Stomach smooth muscle (tissue), 2 donors: ENCODE measurements around the gene SOHLH1.
"Not testable (repeated sequence)": the region's sequence is repeated elsewhere in the genome, so short reads cannot be mapped to it uniquely, and the experiment has no call there.

Experiments
- H3K27ac ChIP-seq: one replicate; pipeline ENCODE4 v1.7.0; 2013; ENCODE audit warnings: mild to moderate bottlenecking, low read length, inconsistent platforms
- H3K27me3 ChIP-seq, 2 donors: one replicate each; pipeline ENCODE4 v1.7.0; 2013; ENCODE audit warnings: low read length in 2 of 2; ENCODE audit not compliant: insufficient read depth in 2 of 2, control insufficient read depth in 1 of 2
- H3K36me3 ChIP-seq, 2 donors: one replicate each; pipeline ENCODE4 v1.7.0; 2013; ENCODE audit warnings: low read length in 2 of 2; ENCODE audit not compliant: control insufficient read depth in 2 of 2, insufficient read depth in 2 of 2
- H3K4me1 ChIP-seq: one replicate; pipeline ENCODE4 v1.7.0; 2013; ENCODE audit warnings: low read length; ENCODE audit not compliant: control insufficient read depth, insufficient read depth
- H3K4me3 ChIP-seq, 2 donors: one replicate each; pipeline ENCODE4 v1.7.0; 2013; ENCODE audit warnings: low read length in 2 of 2
- H3K9ac ChIP-seq, 2 donors: one replicate each; pipeline ENCODE4 v1.7.0; 2013; ENCODE audit warnings: low read length in 2 of 2, mild to moderate bottlenecking in 1 of 2
- H3K9me3 ChIP-seq, 2 donors: one replicate each; pipeline ENCODE4 v1.7.0; 2013; ENCODE audit warnings: low read length in 2 of 2; ENCODE audit not compliant: control insufficient read depth in 2 of 2
- donor health status: healthy.
- donor health status: Pancreatic carcinoma.

Gene SOHLH1

DNA sequence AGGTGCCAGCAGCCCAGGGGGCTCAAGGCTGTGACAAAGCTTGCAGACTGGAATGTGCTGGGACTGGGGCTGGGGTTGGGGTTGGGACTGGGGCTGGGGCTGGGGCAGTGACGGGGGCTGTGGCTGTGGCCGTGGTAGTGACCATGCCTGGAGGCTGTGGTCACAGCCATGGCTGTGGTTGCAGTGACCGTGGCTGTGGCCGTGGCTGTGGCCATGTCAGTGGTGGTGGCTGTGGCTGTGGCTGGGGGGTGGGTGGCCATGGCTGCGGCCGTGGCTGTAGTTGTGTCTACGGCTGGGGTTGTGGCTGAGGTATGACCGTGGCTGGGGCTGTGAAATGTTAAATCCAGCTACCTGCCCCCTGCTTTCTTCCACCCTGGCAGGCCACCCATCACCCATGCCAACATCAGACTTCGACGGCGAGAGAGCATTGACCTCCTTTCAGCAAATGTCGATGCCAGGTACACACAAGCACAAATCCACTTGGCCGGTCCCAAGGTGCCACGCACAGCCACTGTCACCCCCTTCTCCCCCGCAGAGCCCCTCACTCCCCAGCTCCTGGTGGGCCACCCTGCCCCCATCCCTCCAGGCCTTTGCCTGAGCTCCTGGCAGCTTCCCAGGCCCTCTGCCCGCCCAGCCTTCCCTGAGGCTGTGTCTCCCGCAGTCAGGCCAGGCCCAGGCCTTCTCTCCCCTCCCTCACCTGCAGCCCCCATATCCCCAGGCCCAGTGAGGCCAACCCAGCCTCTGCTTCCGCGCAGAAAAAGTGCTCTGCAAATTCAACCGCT lies 20.9 kb downstream of the SOHLH1 start:
- Histone ChIP-seq H3K36me3 (no peaks in the 10 kb centered on the region), H3K9me3 (no peaks in the 10 kb centered on the region), H3K9ac (no peak overlapping the region), H3K27ac (no peak overlapping the region), H3K4me1 (no peaks in the 10 kb centered on the region), H3K4me3 (no peak overlapping the region), H3K27me3 (peaks cover 3 to 4% of the 10 kb centered on the region in 2 donors)

DNA sequence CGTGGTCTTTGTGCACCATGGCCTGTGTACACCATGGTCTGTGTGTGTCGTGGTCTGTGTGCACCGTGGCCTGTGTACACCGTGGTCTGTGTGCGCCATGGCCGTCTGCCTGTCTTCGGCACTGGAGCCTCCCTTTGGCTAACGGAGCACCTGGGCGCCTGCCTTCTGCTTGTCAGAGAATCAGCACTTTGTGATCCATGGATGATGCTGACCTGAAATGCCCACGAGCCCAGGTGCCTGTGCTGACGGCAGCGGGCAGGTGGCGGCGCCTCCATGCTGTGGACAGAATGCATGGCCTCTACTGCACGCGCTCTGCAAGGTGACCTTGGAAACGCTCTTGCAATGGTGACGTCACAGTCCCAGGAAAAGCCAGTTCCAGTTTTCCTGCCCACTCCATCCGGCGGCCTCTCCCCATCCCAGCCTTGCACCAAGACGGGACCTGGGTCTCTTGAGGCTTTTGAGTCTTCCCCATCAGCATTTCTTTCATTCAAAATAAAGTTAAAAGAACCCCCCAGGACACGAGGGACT lies 21.6 kb downstream of the SOHLH1 start:
- Histone ChIP-seq H3K27me3 (peaks cover 3 to 5% of the 10 kb centered on the region in 2 donors), H3K9ac (no peak overlapping the region), H3K4me3 (no peak overlapping the region), H3K36me3 (no peaks in the 10 kb centered on the region), H3K9me3 (no peaks in the 10 kb centered on the region), H3K27ac (no peak overlapping the region), H3K4me1 (no peaks in the 10 kb centered on the region)

DNA sequence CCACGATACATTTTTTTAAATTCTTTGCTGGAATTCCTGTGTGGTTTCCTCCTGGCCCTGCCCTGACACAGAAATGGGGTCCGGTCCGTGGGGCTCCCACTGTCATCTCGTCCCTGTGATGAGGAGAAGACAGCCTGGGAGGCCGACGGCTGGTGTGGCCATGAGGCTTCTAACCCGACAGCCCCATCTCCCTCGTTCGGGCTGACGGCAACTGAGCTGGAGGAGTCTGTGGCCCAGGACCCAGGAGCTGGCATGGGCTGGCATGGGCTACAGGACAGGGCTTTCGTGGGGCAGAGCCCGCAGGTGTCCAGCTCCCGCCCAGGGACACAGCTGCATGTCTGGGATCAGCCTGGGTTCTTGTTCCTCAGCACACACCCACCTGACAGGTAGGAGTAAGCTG lies 22.4 kb downstream of the SOHLH1 start:
- H3K27me3 ChIP-seq: peaks cover 0 to 2% of the 10 kb centered on the region in 2 donors
- H3K9me3 ChIP-seq: no peaks in the 10 kb centered on the region
- no peaks in the 10 kb centered on the region for H3K36me3 ChIP-seq
- no peak overlapping the region for H3K9ac ChIP-seq
- H3K4me1 ChIP-seq: no peaks in the 10 kb centered on the region
- no peak overlapping the region for H3K27ac ChIP-seq
- H3K4me3 ChIP-seq: no peak overlapping the region

DNA sequence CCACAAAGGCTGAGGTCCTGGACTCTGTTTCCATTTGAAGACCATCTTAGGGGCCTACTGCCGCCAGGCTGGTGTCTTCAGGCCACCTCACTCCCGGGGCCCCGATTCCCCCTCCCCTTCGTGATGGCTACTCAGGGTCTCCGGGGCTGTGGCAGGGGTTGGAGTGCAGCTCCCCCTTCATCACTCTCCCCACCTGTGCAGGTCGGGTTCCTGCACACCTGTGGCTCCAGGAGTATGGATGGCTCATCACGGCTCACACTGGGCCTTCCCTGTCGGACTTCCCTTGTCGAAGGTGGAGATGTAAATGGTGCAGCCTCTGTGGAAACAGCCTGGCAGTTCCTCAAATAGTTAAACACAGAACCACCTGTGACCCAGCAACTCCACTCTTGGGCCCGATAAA lies 24.3 kb downstream of the SOHLH1 start:
- Histone ChIP-seq H3K36me3 (no peaks in the 10 kb centered on the region), H3K4me1 (no peaks in the 10 kb centered on the region), H3K9ac (no peak overlapping the region), H3K4me3 (no peak overlapping the region), H3K27me3 (peaks cover 0 to 2% of the 10 kb centered on the region in 2 donors), H3K9me3 (no peaks in the 10 kb centered on the region), H3K27ac (no peak overlapping the region)

- H3K4me1 ChIP-seq: no peaks in the 10 kb centered on the region
- H3K4me3 ChIP-seq: no peak overlapping the region
- H3K27ac ChIP-seq: no peak overlapping the region
- H3K36me3 ChIP-seq: no peaks in the 10 kb centered on the region
- H3K9ac ChIP-seq: no peak overlapping the region
- H3K27me3 ChIP-seq: peaks cover 0 to 2% of the 10 kb centered on the region in 2 donors
- no peaks in the 10 kb centered on the region for H3K9me3 ChIP-seq
Observed at GRCh38 chr9:135673941-135674340, 25.3 kb downstream of the SOHLH1 start.

DNA sequence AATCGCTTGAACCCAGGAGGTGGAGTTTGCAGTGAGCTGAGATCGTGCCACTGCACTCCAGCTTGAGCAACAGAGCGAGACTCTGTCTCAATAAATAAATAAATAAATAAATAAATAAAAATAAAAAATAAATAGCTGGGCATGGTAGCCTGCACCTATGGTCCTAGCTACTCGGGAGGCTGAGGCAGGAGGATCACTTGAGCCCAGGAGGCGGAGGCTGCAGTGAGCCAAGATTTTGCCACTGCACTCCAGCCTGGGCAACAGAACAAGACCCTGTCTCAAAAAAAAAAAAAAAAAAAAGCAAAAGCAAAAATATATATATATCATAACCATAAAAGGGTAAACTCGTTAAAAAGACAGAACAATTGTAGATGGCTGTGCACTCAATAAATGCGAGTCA lies 26.5 kb downstream of the SOHLH1 start:
- not testable (repeated sequence) for H3K4me1 ChIP-seq, H3K36me3 ChIP-seq, H3K27ac ChIP-seq, H3K27me3 ChIP-seq, H3K4me3 ChIP-seq, H3K9ac ChIP-seq, H3K9me3 ChIP-seq

- Histone ChIP-seq H3K9me3 (no peaks in the 10 kb centered on the region), H3K4me1 (no peaks in the 10 kb centered on the region), H3K27ac (no peak overlapping the region), H3K9ac (no peak overlapping the region), H3K4me3 (no peak overlapping the region), H3K27me3 (peaks cover 0 to 2% of the 10 kb centered on the region in 2 donors), H3K36me3 (no peaks in the 10 kb centered on the region)
Observed at GRCh38 chr9:135671591-135672041, 27.7 kb downstream of the SOHLH1 start.

DNA sequence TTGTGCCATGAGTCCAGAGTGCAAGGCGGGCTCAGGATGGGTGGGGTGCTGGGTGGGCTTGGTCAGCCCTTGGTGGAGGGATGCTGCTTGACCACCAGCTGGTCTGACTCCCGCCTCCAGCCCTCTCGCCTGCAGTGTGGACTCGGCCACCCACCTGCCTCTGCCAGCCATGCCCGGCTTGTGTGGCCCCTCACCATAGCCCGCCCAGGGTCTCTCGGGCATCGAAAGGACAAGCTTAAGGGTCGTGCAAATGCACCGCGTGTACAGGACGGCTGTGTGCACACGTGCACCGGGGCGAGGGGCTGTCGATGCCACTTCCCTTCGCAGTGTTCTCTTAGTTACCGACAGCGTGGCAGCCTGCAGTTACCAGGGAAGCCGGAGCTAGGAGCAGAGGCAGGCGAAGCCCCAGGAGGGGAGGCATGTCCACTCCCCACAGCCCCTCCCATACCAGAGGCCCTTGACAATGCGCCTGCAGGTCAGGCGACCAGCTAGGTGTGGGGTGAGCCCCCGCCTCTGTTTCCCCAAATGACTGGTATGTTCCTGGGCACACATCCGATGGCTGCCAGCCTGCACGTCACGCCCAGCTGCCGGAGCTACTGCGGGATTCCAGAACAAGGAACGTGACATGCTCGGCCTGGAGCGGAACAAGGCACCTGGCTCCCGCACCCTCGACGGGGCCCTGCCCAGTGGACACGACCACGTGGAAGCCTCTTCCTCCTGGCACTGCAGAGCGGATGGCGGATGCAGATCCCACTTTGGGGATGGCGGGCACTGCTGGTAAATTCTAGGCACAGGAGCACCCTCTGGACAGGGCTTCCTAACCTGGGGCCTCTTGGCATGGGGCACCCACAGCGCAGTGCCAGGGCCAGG lies 28.3 kb downstream of the SOHLH1 start:
- Histone ChIP-seq H3K27ac (no peak overlapping the region), H3K4me1 (no peaks in the 10 kb centered on the region), H3K4me3 (no peak overlapping the region), H3K9me3 (no peaks in the 10 kb centered on the region), H3K36me3 (no peaks in the 10 kb centered on the region), H3K9ac (no peak overlapping the region), H3K27me3 (peaks cover 0 to 2% of the 10 kb centered on the region in 2 donors)

DNA sequence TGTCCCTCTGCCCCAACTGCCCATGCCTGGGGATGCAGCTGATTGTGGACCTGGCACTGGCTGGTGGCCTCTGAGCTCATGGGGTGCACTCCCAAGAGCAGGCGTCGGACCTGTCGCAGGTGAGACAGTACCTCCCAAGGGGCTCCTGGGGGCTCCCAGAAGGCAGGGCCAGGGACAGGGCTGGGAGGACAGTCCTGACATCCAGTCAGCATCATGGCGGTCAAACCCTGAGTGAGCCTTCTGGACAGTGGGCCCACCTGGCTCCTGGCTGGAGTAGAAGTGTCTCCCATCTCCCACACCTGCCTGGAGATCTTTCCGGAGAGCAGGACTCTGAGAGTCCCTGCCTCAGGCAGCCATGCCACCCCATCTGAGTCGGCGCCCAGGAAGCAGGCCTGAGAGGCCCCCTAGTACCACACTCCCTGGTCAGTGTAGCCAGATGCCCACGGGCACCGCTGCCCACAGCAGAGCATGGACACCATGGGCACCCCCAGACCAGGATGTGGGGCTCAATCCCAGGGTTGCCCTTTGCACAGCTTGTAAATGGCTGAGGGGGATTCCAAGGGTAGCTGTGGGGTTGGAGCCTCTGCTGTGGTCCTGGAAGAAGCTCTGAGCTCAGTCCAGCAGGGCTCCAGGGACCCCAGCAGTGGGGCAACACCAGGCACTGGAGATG lies 29.5 kb downstream of the SOHLH1 start:
- Histone ChIP-seq H3K9me3 (no peaks in the 10 kb centered on the region), H3K9ac (no peak overlapping the region), H3K4me3 (no peak overlapping the region), H3K4me1 (no peaks in the 10 kb centered on the region), H3K27ac (no peak overlapping the region), H3K36me3 (no peaks in the 10 kb centered on the region), H3K27me3 (peaks cover 0 to 3% of the 10 kb centered on the region in 2 donors)

DNA sequence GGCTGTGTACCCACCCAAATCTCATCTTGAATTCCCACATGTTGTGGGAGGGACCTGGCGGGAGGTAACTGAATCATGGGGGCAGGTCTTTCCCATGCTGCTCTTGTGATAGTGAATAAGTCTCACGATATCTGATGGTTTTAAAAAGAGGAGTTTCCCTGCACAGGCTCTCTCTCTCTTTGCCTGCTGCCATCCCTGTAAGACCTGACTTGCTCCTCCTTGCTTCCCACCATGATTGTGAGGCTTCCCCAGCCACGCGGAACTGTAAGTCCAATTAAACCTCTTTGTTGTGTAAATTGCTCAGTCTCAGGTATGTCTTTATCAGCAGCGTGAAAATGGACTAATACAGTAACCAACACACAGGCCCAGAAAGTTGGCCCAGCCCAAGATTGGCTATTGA lies 30.3 kb downstream of the SOHLH1 start:
- H3K9me3 ChIP-seq, H3K4me3 ChIP-seq, H3K27ac ChIP-seq, H3K4me1 ChIP-seq, H3K9ac ChIP-seq, H3K27me3 ChIP-seq, H3K36me3 ChIP-seq: not testable (repeated sequence)
